ENCODE measurements around the gene PLEKHA8. TPM values are rescaled to one million over a fixed set of nuclear protein-coding genes. Genes with fewer than 3 reads are reported as not detected.

PLEKHA8 gene
- total RNA-seq, 1 donor from 2014 or later = 62.7 TPM

DNA sequence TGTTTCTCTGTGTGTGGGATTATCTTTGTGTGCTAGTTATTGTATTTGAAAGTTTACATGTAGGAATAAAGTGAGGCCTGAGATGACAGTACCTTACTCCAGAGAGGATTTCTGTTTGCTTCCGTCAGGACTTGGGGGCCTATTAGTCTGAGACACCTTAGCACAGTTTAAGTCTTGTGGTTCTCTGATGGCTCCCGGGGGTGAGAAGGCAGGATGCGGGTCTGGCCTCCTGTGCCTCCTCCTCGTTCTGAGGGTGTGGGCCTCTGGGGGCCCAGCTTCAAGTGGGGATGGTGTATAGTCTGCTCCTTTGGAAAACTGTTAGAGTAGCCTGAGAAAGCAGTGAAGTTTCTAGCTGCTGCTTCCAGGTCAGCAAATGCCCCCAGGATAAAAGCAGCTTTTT is 119.0 kb downstream of the PLEKHA8 start:
- Mint-ChIP-seq H3K9me3 (no peaks in the 10 kb centered on the region), H3K27ac (no peak overlapping the region), H3K27me3 (ENCODE audit: insufficient read depth, low read depth) (peaks cover 2% of the 10 kb centered on the region), H3K36me3 (peaks cover 6% of the 10 kb centered on the region), H3K4me1 (no peaks in the 10 kb centered on the region), H3K4me3 (no peak overlapping the region)
- TF ChIP-seq, protein P1, sequence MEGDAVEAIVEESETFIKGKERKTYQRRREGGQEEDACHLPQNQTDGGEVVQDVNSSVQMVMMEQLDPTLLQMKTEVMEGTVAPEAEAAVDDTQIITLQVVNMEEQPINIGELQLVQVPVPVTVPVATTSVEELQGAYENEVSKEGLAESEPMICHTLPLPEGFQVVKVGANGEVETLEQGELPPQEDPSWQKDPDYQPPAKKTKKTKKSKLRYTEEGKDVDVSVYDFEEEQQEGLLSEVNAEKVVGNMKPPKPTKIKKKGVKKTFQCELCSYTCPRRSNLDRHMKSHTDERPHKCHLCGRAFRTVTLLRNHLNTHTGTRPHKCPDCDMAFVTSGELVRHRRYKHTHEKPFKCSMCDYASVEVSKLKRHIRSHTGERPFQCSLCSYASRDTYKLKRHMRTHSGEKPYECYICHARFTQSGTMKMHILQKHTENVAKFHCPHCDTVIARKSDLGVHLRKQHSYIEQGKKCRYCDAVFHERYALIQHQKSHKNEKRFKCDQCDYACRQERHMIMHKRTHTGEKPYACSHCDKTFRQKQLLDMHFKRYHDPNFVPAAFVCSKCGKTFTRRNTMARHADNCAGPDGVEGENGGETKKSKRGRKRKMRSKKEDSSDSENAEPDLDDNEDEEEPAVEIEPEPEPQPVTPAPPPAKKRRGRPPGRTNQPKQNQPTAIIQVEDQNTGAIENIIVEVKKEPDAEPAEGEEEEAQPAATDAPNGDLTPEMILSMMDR (IDR thresholded peaks at IDR 0.05) = no peak
- no peak for TF ChIP-seq EZH2phosphoT487 (IDR thresholded peaks at IDR 0.05)
- no peak for TF ChIP-seq EZH2 (IDR thresholded peaks at IDR 0.05)
- Histone ChIP-seq H3K9ac (no peak overlapping the region), H3K79me2 (ENCODE audit: low read depth) (peaks cover 7% of the 10 kb centered on the region), H4K20me1 (ENCODE audit: low read depth) (peaks cover 15% of the 10 kb centered on the region), H3K4me1 (peaks cover 23% of the 10 kb centered on the region), H2AFZ (replicated peaks) (no peak overlapping the region), H3K36me3 (no peaks in the 10 kb centered on the region), H3K4me3 (no peak overlapping the region), H3K4me2 (no peak overlapping the region), H3K27ac (no peak overlapping the region), H3K27me3 (no peaks in the 10 kb centered on the region), H3F3A (ENCODE audit: low read depth) (peaks cover 4% of the 10 kb centered on the region), H3K9me3 (ENCODE audit: low read depth) (no peaks in the 10 kb centered on the region)
- DNase-seq (ENCODE audit: low spot score) = no peak

DNA sequence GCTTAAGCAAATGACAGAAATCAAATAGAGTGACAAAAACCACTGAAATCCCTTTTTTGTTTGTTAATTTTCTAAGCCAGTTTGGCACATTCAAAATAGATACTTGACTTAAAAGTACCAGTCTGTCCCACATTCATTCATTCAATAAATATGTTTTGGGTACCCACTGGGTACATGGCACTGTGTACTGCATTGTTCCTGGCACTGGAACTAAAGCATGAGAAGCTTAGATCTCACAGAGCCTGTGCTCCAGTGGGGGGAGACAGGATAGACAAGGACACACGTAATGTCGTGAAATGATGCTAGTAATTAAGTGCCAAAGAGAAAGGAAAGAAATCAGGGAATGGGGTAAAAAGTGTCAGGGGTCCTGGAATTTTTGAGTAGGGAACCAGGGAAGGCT is 119.6 kb downstream of the PLEKHA8 start:
- no peak overlapping the region for H2AFZ ChIP-seq (replicated peaks)
- peaks cover 4% of the 10 kb centered on the region for H3F3A ChIP-seq (ENCODE audit: low read depth)
- H3K27ac Mint-ChIP-seq = no peak overlapping the region
- H3K4me1 Mint-ChIP-seq = no peaks in the 10 kb centered on the region
- H3K27me3 Mint-ChIP-seq (ENCODE audit: insufficient read depth, low read depth) = peaks cover under 1% of the 10 kb centered on the region
- H3K27ac ChIP-seq = no peak overlapping the region
- H3K9me3 ChIP-seq (ENCODE audit: low read depth) = no peaks in the 10 kb centered on the region
- H3K9ac ChIP-seq = no peak overlapping the region
- DNase-seq (ENCODE audit: low spot score) = no peak
- no peaks in the 10 kb centered on the region for H3K36me3 ChIP-seq
- TF ChIP-seq, protein P1 (IDR thresholded peaks at IDR 0.05) = no peak
- TF ChIP-seq EZH2 (IDR thresholded peaks at IDR 0.05) = no peak
- H3K4me3 ChIP-seq = no peak overlapping the region
- no peaks in the 10 kb centered on the region for H3K27me3 ChIP-seq
- no peak overlapping the region for H3K4me3 Mint-ChIP-seq
- H3K36me3 Mint-ChIP-seq = peaks cover 6% of the 10 kb centered on the region
- peaks cover 15% of the 10 kb centered on the region for H4K20me1 ChIP-seq (ENCODE audit: low read depth)
- H3K4me1 ChIP-seq = peaks cover 23% of the 10 kb centered on the region
- no peaks in the 10 kb centered on the region for H3K9me3 Mint-ChIP-seq
- H3K4me2 ChIP-seq = no peak overlapping the region
- peaks cover 7% of the 10 kb centered on the region for H3K79me2 ChIP-seq (ENCODE audit: low read depth)

DNA sequence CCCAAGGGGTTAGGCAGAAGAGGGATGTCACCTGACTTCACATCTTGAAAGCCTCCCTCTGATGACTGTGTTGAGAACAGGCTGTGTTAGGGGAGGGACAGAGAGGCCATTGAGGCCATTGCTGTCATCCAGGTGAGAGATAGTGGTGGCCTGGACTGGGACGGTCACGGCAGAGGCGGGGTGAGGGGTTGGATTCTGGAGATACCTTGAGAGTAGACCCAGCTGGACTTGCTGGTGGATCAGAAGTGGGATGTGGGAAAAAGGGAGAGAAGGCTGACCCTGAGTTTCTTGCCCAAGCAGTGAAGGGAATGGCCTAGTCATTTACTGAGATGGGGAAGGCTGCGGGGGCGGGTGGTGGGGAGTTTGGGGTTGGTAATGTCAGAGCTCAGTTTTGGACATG is 120.2 kb downstream of the PLEKHA8 start:
- no peaks in the 10 kb centered on the region for H3K36me3 ChIP-seq
- H3K9me3 ChIP-seq (ENCODE audit: low read depth) = no peaks in the 10 kb centered on the region
- H3K4me1 ChIP-seq = peaks cover 23% of the 10 kb centered on the region
- H3F3A ChIP-seq (ENCODE audit: low read depth) = peaks cover 4% of the 10 kb centered on the region
- Mint-ChIP-seq H3K36me3 (peaks cover 6% of the 10 kb centered on the region), H3K4me3 (no peak overlapping the region), H3K9me3 (no peaks in the 10 kb centered on the region), H3K4me1 (no peaks in the 10 kb centered on the region), H3K27me3 (ENCODE audit: insufficient read depth, low read depth) (no peaks in the 10 kb centered on the region), H3K27ac (no peak overlapping the region)
- no peak overlapping the region for H3K9ac ChIP-seq
- no peak overlapping the region for H2AFZ ChIP-seq (replicated peaks)
- H3K79me2 ChIP-seq (ENCODE audit: low read depth) = peaks cover 7% of the 10 kb centered on the region
- TF ChIP-seq EZH2phosphoT487 (IDR thresholded peaks at IDR 0.05) (no peak), EZH2 (IDR thresholded peaks at IDR 0.05) (no peak)
- TF ChIP-seq, protein P1 (IDR thresholded peaks at IDR 0.05) = no peak
- H4K20me1 ChIP-seq (ENCODE audit: low read depth) = peaks cover 15% of the 10 kb centered on the region
- H3K27me3 ChIP-seq = no peaks in the 10 kb centered on the region
- DNase-seq (ENCODE audit: low spot score) = no peak
- H3K4me2 ChIP-seq = no peak overlapping the region
- H3K4me3 ChIP-seq = no peak overlapping the region
- H3K27ac ChIP-seq = no peak overlapping the region
